Activated CD8-positive, alpha-beta memory T cell treated with anti-CD3 and anti-CD28 coated beads for 24 hours (primary cell): Measurements from ENCODE around the gene EIF3D.
A peak's percentile ranks its signal among the peaks of the same experiment; 100 is the strongest.

Experiments
- DNase-seq: peaks from one replicate; pipeline ENCODE4 v3.0.0-alpha.2; 2020

EIF3D gene

DNA sequence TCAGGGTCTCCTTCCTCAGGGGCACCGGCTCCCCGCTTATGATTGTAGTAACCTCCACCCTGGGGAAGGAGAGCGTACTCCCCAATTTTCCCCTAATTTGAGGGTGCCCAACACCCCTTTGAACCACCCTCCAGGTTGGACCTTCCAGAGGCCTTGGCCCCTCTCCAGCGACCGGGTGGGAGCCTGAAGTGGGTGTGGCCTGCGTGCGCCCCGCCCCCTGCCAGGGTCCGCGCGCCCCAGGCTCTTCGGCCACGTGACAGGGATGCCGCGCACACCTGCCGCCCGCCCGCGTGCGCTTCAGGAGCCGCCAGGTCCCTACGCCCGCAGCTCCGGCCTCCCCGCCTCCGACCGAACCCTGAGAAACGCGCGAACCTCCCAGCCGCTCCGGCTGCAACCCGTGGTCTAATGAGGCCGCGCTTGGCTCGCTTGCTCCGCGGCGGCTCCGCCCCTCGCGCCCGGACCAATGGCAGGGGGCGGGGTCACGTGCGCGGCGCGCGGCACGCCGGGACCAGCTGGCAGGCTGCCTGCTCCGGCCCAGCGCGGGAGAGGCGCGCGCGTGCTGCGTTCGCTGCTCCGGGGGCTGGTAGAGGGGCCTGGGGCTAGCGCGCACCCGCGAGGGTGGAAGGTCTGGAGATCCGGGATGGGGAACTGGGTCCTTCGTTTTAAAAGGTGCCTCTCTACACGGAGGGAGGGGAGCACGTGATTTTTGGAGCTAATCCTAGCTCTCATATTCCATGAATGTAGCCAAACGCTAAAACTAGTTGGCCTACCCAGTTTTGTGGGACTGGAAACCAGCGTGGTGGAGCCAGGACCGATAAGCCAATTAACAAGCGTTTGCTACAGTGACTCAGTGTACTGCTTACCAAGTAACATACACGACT is 22.1 kb downstream of the EIF3D start, which contains the start of gene FOXRED2:
TSS of gene FOXRED2 (minus strand) at position 404 of the 881 bp plus-strand sequence. CDS start 618 bp downstream, outside the sequence.
- peak; percentile 95 for DNase-seq

DNA sequence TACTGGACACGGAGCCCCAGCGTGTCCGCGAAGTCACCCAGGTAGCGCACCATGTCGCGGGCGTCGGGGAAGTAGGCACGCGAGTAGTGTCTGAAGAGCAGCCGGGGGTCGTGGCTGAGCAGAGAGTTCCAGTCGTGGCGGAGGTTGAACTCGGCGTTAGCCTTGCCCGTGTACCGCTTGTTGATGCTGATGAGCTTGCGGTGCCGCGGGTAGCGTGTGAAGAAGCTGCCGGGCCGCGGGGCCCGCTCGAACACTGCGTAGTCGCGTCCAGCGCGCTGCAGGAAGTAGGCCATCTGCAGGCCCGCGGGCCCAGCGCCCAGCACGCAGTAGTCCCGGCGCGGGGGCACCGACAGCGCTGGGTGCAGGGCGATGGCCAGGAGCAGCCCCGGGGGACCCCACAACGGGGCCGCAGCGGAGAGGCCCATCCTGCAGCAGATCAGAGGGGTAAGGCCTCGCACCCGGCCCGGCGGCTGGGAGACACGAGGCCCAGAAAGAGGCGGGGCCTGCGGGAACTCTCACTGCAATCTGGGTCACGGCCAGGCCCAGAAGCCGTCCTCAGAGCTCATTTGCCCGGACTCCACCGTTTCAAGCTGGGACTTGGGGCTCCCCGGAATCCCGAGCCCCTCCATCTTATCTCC is 22.8 kb downstream of the EIF3D start:
- DNase-seq = no peak

DNA sequence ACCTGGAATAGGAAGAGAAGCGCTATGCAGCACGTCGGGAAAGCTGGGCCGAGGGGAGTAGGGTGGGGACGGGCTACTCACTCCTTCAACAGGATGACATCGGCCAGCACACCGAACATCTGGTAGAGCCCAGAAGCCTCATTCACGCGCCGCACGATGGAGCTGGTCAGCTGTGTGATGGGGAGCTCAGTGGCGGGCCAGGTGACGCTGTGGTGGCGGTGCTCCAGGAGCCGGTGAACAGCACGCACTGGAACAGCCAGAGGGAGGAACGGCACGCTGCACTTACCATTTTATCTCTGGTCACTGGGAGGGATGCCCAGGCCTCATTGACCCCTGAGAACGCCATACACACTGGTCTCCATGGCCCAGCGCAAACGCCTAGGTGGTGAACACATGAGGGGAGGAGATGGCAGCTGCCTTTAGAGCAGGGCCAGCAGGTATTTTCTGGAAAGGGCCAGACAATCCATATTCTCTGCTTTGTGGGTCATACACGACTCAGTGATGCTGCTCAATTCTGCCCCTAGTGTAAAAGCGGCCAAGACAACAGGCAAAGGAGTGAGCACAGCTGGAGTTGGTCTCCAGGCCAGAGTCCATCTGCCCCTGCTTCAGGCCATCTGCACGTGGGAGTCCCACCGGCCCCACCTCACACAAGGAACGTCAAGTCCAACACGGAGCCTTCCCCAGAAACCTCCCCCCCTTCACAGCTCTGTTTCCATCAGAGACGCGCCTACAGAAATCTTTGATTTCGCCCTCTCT is 30.9 kb downstream of the EIF3D start:
- DNase-seq = no peak

- DNase-seq = no peak
Measured at GRCh38 chr22:36493690-36494110, 35.3 kb downstream of the EIF3D start.

DNA sequence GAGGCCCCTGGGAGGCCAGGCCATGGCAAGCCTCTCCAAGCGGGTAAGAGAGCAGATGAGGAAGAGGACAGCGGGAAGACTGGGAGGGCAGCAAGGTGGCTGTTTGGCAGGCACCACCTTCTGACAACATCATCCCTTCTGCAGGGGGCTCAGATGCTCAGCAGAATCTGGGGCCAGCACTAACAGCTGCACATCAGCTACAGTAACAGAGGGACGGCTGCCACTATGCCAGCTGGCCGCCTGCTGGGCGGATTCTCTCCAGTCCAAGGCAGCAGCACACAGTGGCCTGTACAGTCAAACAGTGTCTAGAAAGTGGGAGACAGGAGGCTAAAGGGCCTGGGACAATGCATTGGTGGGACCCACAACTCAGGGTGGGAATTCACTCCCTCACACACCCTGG is 36.9 kb downstream of the EIF3D start:
- DNase-seq = no peak

GRCh38 chr22:36491155-36491554 is 37.8 kb downstream of the EIF3D start:
- no peak for DNase-seq

DNA sequence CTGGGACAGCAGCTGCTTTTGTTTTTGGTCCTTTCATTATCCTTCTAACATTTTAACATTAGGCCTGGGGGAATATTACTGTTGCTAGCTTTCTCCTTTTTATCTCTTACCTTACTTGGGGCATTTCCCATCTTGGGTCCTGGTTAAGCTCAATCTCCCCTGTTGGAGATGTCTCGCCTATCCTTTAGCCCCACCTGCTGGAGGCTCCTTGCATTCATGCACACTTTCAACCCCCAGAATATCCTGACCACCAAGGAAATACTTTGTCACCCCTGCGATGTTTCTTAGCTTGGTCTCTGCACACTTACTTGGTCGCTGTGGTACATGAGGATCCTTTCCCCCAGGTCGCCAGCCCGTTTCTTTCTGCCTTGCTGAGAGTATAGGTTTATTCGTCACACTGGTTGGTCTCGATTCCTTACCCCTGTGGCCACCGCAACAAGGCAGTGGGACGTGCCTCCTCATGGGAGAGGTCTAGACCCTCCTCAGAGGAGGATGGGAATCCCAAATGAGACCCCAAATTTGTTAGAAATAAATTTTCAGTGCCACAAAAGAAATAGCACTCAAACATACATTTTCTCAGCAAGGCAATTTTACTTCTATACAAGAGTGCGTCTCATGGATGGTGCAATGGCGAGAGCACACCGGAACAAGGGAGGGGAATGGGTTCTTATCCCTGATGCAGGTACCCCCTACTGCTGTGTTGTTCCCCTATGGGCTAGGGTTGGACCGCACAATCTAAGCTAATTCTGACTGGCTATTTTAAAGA is 42.2 kb downstream of the EIF3D start:
- peak; percentile 81 for DNase-seq

DNA sequence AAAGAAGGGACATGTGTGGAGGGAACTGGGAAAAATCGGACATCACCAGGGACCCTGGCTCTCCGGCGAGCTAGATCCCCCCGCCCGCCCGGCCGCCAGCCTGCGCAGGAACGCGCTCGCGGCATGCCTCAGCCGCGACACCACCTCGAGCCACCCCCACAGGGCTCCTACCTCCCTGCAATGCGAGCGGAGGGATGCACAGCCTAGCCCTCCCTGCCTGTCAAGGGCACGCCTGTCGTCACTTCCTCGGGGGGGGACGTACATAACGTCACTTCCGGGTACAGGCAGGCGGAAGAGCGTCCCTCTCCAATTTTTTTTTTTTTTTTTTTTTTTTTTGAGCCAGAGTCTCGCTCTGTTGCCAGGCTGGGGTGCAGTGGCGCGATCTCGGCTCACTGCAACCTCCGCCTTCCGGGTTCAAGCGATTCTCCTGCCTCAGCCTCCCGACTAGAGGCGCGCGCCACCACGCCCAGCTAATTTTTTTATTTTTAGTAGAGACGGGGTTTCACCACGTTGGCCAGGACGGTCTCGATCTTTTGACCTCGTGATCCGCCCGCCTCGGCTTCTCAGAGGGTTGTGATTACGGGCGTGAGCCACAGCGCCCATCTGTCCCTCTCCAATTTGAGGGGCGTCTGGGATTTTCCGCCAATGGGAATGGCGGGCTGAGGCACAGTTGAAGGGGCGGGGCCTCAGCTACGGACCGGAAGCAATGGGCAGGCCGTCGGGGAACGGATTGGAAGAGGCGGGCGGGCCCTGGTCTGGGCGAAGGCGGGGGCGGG is 47.4 kb downstream of the EIF3D start, which contains the start of gene TXN2:
TSS of gene TXN2 (minus strand) at position 248 of the 776 bp plus-strand sequence. CDS start 803 bp downstream, outside the sequence.
- peak; percentile 98 for DNase-seq

DNA sequence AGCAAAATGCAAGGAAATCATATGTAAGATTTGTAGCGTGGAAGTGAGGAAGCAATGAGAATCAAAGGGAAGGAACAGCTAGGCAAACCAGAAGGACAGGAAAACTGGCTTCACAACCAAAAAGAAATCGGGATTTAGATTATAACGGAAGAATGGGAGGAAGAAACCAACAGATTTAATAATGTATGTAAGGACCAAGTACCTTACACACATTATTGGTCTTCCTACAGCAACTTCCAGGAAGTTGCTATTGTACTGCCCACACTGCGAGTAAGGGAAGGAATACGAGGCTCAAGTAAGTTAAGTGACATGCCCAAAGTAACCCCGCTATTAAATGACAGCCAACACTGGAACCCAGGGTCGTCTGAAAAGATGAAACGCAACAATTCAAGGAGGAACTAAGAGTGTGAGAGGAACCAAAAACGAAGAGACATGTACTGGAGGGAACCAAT is 48.0 kb downstream of the EIF3D start:
- no peak for DNase-seq

- DNase-seq = no peak
Measured at GRCh38 chr22:36478966-36479365, 50.0 kb downstream of the EIF3D start.

GRCh38 chr22:36475341-36475740 is 53.6 kb downstream of the EIF3D start:
- DNase-seq = no peak

DNA sequence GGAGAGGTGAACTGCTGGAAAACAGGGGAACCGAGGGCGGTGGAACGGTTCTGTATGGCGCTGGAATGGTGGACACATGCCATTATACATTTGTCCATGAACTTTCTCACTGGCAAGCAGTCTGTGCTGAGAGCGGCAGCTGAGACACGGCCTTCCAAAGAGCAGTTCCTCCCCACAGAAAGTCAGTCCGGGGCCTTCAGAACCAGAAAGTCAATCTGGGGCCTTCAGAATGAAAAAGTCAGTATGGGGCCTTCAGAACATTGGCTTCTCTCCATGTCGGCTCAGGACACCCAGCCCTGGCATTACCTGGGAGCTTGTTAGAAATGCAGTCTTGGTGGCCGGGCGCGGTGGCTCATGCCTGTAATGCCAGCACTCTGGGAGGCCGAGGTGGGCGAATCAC is 56.3 kb downstream of the EIF3D start:
- DNase-seq = no peak

DNA sequence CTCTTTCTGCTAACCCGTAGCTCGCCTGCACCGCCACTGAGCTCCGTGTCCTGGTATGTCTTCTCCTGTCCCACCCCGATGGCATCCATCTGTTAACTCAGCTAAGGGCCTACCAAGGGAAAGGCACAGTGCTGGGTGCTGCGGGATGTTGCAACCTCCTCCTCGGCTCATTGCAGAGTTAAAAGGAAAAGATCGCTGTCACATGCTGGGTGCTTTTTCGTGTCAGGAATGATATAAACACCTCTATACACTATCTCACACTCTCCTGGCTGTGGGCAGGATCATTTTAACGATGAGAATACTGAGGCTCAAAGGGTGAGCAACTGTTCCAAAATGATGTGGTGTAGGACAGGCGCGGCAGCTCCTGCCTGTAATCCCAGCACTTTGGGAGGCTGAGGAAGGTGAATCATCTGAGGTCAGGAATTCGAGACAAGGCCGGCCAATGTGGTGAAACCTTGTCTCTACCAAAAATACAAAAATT is 57.6 kb downstream of the EIF3D start:
- no peak for DNase-seq

DNA sequence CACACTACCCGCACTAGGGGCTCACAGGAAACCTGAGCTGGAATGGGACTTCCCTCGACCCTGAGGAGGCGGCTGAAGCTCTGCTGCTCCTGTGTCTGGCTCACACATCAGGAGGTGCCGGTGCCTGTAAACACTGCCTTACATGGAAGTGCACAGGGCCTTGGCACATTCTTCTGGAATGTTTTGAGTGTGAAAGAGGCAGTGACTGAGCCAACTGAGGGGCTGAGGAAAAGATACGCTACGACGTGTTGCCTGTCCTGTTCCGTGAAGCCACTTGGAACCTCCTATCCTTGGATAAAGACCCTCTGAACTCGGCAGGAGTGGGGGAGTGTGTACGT is 58.0 kb downstream of the EIF3D start:
- no peak for DNase-seq

GRCh38 chr22:36470162-36470993 is 58.6 kb downstream of the EIF3D start:
- DNase-seq = peak; percentile 88

DNA sequence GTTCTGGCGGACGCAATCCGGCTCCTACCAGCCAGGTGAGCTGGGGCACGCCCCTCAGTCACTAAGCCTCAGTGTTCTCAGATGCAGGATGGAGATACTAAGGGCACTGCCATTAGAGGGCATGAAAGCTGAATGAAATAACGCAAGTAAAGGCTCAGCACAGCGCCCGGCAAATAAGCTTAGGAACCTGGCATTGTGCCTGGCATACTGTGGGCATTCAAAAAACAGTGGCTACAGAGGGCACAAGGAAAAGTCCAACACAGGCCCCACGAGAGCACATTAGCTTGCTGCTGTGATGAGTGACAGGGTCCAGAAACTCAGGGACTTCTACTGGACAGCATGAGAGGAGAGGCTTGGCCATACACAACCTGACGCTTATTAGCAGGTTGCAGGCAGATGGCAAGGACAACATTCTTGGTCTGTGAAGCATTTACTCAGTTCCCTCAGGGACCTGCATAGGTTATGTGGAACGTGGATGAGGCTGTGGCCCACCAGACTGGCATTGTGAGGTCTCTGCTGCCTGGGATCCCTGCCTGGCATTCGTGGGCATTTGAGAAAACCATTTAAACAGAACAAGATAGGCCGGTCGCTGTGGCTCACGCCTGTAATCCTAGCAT is 59.8 kb downstream of the EIF3D start:
- DNase-seq = no peak

DNA sequence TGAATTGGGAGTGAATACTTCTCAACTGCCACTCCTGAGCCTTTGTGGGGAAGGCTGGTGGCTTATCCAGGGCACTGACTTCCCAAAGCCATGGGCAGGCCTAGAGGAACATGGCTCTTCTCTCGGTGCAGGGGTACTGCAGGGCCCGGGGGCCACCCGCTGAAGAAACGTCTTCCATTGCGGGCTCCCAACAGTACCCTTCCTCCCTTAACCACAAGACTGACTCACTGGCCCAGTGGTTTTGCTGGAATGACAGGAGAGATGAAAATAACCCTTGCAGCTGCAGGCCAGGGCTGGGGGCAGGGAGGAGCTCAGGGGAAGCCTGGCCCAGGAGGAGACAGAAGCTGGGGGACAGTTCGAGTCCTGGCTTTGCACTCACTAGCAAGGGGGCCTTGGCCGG is 61.0 kb downstream of the EIF3D start:
- no peak for DNase-seq

DNA sequence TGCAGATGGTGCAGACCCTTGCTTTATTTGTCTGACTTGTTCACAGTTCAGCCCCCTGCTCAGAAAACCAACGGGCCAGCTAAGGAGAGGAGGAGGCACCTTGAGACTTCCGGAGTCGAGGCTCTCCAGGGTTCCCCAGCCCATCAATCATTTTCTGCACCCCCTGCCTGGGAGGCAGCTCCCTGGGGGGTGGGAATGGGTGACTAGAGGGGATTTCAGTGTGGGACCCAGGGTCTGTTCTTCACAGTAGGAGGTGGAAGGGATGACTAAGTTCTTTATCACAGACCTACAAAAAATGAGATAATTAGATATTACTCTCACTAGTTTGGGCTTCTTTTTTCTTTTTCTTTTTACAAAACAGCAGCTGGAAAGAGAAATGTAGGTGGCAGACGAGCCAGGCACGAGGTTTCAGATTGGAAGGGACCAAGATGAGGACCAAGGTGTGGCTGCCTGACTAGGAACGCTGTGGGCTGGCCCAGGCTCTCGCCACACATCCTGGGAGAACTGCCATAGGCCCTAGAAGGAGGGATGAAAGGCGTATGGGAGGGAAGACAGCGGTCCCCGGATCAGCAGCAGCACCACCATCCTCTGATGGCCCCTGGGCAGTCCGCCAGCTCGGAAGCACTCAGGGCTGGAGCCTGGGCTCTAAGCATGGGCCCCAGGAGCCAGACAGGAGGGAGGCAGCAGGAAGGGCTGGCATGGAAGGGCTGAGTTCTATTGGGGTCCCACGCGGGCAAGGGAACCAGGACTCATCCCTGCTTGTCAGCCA is 61.7 kb downstream of the EIF3D start:
- no peak for DNase-seq

DNA sequence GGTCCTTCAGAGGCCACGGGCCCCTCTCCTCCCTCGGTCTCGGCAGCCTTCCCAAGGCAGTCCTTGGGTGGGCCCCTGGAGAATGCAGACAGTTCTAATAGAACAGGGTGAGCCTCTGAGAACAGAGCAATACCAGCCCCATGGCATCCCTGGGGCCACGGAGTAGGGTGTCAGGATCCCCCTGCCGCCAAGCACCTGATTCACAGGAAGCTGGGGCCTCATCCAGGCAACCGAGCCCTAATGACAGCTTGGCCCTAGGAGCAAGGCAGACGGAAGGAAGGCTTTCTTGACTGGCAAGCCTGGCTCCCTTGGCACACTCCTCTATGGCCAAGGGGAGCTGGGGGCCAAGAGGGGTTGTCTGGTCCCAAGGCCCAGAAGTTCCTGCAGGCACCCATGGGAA is 62.7 kb downstream of the EIF3D start:
- no peak for DNase-seq
